GM21619 (cell line): ENCODE measurements around the gene ARAP1.

Source experiments
- ATAC-seq: cut with Tn5 transposase; IDR thresholded peaks from one replicate; pipeline ENCODE4 v1.9.1; 2021; ENCODE audit not compliant: unreplicated experiment

Gene ARAP1

GRCh38 chr11:72705442-72706365, 46.5 kb downstream of the ARAP1 start:
- ATAC-seq, result no peak

GRCh38 chr11:72704783-72705265, 47.4 kb downstream of the ARAP1 start:
- ATAC-seq, result no peak

- no peak for ATAC-seq
Observed at GRCh38 chr11:72704028-72704782, 48.0 kb downstream of the ARAP1 start.

- ATAC-seq, result no peak
Observed at GRCh38 chr11:72703267-72704008, 48.8 kb downstream of the ARAP1 start.

GRCh38 chr11:72702577-72703241, 49.5 kb downstream of the ARAP1 start:
- no peak for ATAC-seq

GRCh38 chr11:72702096-72702495, 50.1 kb downstream of the ARAP1 start:
- no peak for ATAC-seq

- ATAC-seq, result no peak
Observed at GRCh38 chr11:72701466-72701865, 50.7 kb downstream of the ARAP1 start.

- no peak for ATAC-seq
Observed at GRCh38 chr11:72700146-72700545, 52.1 kb downstream of the ARAP1 start.

GRCh38 chr11:72697814-72698213, 54.4 kb downstream of the ARAP1 start:
- ATAC-seq, result no peak

GRCh38 chr11:72696866-72697700, 55.1 kb downstream of the ARAP1 start:
- ATAC-seq, result no peak

GRCh38 chr11:72695354-72695753, 56.9 kb downstream of the ARAP1 start:
- ATAC-seq, result no peak

- ATAC-seq, result no peak
Observed at GRCh38 chr11:72693271-72693968, 58.8 kb downstream of the ARAP1 start.

- ATAC-seq, result no peak
Observed at GRCh38 chr11:72692498-72693237, 59.5 kb downstream of the ARAP1 start.

- no peak for ATAC-seq
Observed at GRCh38 chr11:72690166-72690565, 62.0 kb downstream of the ARAP1 start.

GRCh38 chr11:72688929-72689328, 63.3 kb downstream of the ARAP1 start:
- ATAC-seq, result no peak

GRCh38 chr11:72688486-72688885, 63.7 kb downstream of the ARAP1 start:
- ATAC-seq, result no peak

GRCh38 chr11:72687326-72687725, 64.9 kb downstream of the ARAP1 start:
- no peak for ATAC-seq

GRCh38 chr11:72686639-72687220, 65.5 kb downstream of the ARAP1 start:
- no peak for ATAC-seq
